HG03442 (cell line): ENCODE results near the gene ACTRT2.

Experiments
- ATAC-seq: cut with Tn5 transposase; IDR thresholded peaks from one replicate; pipeline ENCODE4 v1.9.1; 2021; ENCODE audit warnings: mild to moderate bottlenecking, moderate library complexity; ENCODE audit not compliant: unreplicated experiment

ACTRT2 gene

DNA sequence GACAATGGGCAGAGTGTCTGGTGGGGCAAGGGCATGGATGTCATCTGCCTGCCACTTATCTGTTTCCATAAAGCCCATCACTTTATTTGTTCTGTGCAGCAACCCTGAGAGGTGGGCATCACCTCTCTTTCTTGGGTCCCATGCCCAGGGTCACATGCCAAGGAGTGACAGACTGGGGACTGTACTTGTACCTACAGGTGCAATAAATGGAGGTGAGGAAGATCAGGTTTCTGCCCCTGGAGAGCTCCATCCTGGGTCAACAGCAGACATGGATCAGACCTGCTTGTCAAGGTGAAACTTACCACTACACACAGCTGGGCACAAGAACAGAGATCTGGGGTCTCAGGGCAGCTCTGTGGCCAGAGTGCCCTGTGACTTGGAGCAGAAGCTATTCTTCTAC is 29.3 kb downstream of the ACTRT2 start:
- ATAC-seq = no peak

DNA sequence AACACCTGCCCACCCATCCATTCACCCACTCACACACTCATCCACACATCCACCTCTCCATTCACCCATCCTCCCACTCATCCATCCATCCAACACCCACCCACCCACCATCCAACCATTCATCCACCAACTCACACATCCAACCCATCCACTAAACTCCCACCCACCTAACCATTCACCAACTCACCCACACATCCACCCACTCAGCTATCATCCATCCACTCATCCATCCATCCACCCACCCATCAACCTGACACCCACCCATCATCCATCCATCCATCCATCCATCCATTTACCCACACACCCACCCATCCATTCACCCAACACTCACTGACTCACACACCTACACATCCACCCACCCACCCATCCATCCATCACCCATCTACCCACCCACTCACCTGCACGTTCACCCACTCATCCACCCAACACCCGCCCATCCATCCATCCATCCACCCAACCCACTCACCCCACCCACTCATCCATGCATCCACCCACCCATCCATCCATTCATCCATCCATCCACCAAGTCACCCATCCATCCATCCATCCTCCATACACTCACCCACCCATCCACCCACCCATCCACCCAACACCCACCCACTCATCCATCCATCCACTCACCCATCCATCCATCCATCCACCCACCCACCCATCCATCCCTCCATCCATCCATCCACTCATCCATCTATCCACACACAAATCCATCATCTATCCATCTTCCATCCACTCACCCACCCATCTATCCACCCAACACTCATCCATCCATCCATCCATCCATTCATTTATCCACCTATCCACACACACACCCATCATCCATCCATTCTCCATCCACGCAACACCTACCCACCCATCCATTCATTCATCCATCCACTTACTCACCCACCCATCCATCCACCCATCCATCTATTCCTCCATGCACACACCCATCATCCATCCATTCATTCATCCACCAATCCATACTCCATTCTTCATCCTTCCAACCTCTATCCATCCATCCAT is 30.3 kb downstream of the ACTRT2 start:
- no peak for ATAC-seq

DNA sequence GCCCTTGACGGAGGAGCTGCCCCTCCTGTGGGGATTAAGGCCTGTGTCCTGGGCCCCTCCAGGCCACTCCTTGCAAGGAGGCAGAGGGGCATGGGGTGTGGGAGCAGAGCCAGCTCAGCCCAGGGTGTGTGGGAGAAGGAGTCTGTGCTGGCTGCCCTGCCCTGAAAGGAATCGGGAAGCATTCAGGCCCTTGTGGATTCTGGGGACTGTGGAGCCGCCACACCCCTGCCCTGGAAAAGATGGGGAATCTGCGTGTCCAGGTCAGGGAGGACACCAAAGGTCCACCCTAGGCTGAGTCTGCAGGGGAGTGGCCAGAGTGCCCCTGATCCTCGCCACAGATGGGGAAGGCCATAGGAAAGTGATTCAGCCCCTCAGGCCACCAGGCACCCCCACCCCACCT is 31.2 kb downstream of the ACTRT2 start:
- ATAC-seq = no peak

DNA sequence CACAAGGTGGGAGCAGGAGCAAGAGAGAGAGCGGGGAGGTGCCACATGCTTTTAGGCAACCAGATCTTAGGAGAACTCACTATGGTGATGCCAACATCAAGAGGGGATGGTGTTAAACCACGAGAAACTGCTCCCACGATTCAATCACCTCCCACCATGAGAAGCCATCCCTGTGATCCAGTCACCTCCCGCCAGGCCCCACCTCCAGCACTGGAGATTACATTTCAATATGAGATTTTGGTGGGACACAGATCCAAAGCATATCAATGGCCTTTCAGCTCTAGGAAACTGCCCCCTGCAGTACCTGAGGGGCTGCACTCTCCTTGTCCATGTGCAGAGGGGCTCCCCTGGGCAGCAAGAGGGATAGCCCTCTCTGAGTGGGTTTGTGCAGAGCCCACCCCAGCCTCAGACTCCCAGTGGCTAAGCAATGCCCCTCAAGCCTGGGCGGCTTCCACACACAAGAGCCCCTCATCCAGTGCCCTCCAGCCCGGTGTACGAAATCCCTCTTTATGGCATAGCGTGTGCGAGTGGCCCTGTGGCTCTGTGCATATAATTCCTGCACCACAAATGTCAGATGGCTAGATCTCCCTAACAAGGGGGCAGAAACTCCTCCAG is 32.2 kb downstream of the ACTRT2 start:
- ATAC-seq = no peak

DNA sequence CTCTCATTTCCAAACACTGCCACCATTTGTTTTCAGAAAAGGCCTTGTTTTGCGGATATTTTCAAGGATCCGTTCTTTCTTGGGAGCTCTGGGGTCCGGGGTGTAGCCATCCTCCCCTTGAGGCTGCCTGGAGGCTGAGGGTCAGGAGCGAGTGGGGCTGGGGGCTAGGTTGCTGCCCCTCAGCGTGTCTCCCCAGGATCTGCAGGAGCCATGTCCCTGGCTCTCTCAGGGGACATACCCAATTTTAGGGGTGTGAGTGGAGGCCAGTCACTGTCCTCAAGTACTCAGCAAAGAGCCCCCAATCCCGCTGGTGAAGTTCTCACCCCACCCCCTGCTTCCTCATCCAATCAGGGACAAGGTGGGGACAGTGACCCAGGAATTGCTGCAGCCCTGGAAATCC is 32.7 kb downstream of the ACTRT2 start:
- no peak for ATAC-seq

DNA sequence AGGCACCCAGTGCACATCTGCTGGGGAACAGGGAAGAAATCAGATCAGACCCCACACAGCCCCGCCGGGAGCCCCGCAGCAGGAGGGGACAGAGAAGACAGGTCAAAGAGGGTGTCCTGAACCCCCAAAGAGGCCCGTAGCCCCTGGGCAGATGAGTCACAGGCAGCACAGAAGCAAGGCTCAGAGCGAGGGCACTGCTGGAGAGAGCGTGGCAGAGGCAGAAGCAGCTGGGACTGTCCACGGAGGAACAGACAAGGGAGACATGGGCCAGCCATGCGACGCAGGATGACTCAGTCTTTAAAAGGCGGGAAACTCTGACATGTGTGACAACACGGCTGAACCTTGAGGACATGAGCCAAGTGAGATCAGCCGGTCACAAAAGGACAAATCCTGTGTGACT is 33.2 kb downstream of the ACTRT2 start:
- ATAC-seq = no peak

DNA sequence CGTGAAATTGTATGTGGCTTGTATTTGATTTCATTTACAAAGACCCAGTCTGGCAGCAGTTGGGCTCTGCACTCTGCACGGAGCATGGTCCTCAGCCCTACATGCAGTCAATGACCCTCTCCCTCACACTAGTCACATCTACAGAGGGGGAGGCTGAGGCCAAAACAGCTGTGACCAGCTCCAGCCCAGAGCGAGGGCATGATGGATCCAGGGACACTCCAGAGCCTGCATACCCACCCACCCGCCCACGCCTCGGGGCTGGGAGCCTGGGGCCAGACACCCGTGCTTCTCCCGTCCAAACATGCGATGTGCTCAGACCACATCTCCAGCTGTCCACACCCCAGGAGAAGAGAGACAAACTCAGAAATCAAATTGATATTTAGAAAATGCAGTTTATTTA is 33.8 kb downstream of the ACTRT2 start:
- ATAC-seq = no peak

DNA sequence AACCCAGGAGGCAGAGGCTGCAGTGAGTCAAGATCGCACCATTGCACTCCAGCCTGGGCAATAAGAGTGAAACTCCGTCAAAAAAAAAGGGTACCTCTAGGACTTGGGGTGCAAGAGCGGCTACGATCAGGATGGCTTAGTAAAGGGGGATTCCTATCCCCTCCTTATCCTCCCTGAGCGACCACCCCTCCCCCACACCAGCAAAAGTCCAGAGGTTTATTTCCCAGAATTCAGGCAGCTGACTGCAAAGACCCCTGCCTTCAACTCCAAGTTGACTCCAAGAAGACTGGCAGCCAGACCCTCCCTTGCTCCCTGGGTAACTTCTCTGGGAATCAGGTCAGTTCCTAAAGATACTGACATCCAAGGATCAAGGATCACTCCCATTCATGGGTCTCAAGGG is 35.4 kb downstream of the ACTRT2 start:
- no peak for ATAC-seq

DNA sequence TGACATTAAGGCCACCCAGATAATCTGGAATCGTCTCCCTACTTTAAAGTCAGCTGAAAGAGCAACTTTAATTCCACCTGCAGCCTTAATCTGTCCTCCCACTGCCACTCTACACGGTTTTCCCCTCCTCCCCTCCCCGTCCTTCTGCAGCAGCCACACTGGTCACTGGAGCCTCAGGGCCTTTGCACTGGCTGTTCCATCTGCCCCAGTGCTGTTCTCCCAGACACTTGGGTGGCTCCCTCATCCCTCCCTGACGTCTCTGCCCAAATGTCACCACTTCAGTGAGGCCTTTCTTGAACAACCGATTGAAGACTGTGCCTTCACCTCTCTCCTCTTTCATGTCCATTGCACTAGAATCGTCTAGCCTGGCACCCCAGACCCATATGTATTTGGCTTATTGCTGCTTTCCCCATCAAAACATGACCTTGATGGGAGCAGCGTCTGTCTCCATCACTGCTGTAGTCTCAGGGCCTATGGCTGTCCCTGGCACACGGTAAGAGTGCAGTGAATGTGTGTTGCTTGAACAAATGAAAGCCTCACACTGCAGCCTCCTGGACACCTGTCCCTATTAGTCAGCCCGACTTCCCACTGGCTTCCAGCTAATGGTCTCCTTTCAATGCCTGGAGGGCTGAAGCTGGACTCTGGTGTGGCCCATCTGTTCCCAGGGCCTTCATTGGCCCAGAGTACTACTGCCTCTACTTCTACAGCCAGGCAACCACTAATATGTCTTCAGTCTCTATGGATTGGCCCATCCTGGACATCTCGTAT is 37.2 kb downstream of the ACTRT2 start:
- no peak for ATAC-seq

DNA sequence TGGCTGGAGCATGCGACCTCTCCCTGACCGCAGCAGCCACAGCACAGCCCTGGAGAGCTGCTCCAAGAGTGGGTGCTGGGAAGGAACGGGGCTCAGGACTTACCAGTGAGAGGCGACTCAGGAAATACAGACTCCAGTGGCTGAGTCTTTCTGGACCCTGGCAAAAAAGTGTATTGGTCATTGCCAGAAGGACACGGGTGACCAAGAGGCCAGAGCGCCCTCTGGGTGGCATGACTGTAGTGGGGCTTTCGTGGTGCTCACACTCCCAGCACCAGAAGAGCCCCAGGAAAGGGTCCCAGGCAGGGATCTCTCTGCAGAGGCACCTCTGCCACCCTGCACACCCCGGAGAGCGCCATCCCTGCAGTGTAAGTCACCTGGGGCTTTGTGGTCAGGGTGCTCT is 38.9 kb downstream of the ACTRT2 start:
- ATAC-seq = no peak

DNA sequence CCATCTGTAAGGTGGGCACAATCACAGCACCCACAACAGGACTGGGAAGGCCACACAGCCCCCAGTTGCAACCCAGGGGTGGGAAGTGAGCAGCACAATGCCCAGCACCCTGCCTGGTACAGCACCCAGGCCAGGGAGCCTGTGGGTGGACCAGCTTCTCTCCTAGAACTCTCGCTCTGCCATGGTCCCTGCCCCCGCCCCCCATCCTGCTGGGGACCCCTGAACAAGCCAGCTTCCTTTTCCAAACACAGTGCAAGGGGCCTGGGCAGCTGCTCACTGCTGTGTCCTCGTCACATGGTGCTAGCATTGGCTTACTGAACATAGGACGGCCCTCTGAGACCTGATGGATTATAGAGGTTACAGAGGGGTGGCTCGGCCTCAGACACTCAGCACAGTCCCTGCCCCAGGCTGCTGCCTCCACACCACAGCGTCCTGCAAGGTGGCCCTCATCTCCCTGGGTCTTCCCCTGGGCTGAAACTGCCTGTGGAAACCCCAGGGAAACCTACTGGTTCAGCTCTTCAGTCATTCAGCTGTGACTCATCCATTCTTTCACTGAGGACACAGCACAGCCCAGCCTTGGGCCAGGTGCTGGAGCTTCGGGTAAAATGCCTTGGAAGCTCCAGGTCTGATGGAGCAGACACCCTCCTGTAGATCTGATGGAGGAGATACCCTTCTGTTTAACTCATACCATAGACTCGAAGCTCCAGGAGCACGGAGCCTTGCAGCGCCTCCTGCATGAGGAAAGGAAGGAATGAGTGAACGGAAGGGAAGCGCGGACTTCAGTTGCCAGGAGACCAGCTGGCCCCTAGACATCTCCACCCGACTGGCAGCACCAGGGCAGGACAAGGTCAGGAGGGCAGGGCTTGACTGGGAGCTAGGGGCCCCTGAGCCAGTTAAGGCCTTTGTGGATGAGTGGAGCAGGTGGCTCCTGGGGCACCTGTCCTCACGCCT is 39.6 kb downstream of the ACTRT2 start:
- no peak for ATAC-seq

DNA sequence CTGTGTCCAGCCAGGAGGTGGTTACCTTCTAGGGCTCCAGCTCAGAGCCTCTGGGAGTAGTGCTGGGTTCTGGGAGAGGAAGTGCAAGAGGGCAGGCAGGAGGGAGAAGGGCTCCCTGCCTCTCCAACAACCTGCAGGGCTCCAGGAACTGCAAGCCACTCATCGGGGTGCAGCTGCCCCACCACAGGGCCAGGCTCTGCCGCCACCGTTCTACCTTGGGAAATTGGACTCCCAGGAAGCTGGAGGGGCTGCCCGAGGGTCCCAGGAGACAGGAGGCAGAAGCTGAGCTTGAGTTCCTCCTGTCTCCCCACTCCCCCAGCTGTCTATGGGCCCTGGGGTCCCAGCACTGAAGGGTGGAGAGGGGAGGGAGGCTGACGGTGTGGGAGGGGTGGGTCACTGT is 40.3 kb downstream of the ACTRT2 start:
- no peak for ATAC-seq

DNA sequence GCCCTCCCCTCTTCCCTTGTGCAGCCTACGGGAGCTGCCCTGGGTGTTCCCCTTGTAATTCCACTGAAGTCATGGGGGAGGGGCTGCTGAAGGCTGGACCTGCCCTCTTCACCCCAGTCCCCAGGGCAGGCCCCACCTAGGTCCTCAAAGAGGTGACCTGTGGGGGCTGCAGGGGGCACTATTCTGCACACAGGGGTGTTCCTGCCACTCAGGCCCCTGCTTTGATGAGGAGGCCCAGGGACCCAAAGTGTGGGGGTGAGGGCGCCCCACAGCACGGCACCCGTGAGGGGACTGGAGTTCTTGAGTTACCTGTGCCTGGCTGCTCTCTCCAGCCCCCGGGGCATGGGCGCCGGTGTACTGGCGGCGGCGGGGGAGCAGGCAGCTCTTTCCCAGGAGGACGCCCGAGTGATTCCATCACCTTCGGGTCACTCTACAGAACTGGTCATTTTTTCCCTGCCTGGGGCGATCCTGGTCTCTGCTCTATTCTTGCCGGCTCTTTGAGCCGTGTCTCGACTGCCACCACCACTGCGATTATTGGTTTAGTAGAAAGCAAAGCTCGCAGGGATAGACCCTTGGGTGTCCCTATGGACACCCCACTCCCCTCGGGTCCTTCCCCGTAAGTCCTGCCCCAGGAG is 40.8 kb downstream of the ACTRT2 start:
- no peak for ATAC-seq

DNA sequence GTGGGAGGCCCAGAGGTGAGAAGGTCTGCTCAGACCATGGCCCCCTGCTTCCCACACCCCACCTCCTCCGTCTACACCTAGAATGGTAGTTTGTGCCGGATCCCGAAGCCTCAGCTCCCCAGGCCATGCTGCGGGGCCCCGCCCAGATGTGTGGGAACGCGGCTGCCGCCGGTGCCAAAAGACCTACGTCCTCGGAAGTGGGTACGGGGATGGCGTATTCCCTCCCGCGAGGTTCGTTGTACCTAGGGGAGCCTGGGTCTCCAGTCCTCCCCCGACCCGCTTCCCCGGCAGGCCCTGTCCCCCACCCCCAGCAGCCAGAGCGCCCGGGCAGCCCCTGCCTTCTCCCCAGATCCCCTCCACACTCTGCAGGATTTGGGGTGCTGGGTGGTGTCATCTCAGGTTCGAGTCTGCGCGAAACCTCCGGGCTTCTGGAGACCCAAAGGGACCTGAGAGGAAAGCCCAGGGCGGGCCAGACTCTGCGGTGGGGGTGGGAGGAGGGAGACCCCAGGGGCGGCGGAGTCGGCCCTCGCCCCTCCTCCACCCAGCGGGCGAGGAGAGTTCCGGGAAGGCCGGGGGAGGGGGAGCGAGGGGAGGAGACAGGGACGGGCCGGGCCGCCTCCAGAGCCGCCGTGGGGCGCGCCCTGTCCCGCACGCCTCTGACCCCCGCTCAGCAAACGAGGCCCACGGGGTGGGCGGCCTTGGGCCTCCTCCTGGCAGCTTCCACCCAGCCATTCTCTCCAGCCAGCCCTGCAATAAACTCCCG is 41.5 kb downstream of the ACTRT2 start:
- ATAC-seq = no peak

DNA sequence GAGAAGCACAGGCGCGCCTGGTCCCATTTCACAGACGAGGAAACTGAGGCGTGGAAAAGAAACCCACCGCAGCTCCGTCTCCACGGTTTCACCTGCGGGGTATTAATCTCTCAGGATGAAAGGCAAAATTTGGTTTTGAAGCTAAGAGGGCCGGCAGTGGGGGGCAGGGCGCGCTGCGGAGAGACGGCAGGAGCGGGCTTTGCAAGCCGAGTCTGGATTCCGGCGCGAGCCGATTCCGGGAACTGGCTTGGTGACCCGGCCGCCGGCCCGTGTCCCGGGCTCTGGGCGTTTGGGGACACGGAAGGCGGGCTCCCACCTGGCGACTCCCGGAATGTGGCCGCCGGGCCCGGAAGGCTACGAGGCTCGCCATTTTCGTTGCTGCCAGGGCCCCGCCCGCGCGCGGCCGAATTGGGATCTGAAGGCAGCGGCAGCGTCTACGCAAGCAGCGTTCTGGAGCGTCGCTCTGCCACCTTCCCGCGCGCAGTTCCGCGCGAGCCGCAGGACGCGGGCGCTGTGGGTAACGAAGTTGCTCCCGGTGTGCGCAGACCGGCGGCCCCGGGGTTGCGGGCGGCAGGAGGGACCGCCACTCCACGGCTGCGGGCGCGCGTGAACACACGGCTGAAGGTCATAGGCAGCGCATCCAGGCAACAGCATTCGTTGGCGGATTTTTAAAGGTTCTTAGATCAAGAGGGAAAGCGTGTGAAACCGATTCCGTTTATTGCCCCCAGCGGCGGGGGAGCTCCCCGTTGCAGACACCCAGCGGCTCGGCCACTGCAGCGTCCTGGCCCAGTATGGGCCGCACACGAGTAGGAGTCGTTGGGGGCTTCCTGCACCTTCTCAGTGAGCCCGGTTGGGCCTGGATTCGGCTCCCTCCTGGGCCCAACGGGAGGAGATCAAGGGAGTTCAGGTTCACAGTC is 42.4 kb downstream of the ACTRT2 start:
- no peak for ATAC-seq

DNA sequence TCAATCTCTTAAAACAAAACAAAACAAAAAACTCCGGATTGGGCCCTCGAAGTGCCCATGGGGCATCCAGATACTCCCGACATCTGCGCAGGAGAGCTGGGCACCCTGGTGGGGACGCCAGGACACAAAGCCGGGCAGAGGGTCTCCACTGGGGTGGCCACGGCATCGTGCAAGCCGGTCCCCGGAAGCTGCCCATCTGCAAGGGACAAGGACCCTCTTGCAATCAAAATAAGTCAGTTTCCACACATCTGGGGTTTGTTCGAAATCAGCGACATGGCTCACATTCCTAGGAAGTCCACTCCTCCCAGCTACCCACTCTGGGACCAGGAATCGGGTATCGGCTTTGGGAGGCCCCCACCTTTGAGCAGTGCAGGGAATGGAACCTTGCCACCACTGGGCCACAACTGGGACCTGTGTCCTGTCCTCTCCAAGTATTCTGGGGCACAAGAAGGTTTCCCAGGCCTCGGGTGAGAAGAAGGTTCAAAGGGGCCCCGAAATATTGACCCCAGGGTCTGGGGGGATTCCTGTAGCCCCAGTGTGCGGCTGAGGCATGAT is 43.1 kb downstream of the ACTRT2 start:
- ATAC-seq = no peak

DNA sequence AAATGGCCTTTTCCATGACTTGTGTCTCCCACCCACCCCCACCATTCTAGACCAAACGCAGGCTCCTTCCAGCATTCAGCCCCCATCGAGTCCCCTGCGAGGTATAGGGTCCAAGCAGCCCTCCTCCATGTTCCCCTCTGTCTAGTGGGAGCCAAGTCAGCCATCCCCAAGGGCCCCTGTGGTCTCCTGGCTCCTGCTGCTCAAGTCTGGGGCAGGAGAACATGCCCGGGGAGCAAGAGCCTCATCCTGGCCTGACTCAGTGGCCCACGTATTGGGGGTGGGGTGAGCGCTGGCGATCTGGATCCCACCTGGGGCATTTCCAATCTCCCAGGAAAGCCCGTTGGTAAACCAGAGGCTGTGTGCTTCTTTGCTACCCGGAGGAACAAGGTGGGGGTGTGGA is 43.6 kb downstream of the ACTRT2 start:
- ATAC-seq = no peak

DNA sequence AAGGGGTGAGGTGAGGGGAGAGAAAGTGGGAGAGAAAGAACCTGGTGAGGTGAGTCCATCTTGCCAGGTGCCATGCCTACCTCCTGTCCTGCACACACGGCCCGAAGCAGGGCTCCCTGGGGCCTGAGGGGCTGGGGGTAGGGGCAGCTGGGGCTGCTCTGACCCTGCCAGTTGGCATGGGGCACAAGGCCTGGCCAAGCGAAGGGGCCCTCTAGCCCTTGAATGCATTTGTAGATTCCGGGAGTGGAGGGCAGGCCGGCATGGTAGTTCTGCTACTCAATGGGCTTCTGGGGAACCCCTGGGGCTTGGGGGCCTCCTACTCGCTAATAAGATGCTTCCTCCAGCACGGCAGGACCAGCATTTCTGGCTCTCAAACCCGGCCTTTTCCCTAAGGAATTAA is 44.1 kb downstream of the ACTRT2 start:
- no peak for ATAC-seq
